ENCODE data around the gene HES2.
A peak's percentile ranks its signal among the peaks of the same experiment; 100 is the strongest.
"Not testable (repeated sequence)": the region's sequence is repeated elsewhere in the genome, so short reads cannot be mapped to it uniquely, and the experiment has no call there.

The HES2 gene

GRCh38 chr1:6434186-6434585 lies 14.5 kb upstream of the HES2 start:
- no peak overlapping the region for H3K4me2 ChIP-seq (ENCODE audit: low read length, poor library complexity, severe bottlenecking)
- no peak overlapping the region for H3K9ac ChIP-seq (ENCODE audit: low read length)
- no peak overlapping the region for H2BK12ac ChIP-seq (ENCODE audit: low read length in 2 of 2)
- no peak overlapping the region for H2AK5ac ChIP-seq (ENCODE audit: low read length, severe bottlenecking)
- no peak overlapping the region for H4K91ac ChIP-seq (ENCODE audit: low read length)
- H3K4me1 ChIP-seq (ENCODE audit: control insufficient read depth, insufficient read depth, low read depth, low read length), result peaks cover 23% of the 10 kb centered on the region
- H2AFZ ChIP-seq (ENCODE audit: low read depth, low read length), result no peak overlapping the region
- H2BK15ac ChIP-seq (ENCODE audit: low read depth, poor library complexity, severe bottlenecking), result no peak overlapping the region
- H3K4ac ChIP-seq (ENCODE audit: low read depth in 1 of 2, low read length in 2 of 2), result no peak overlapping the region
- H4K8ac ChIP-seq (ENCODE audit: low read length), result no peak overlapping the region
- H3K14ac ChIP-seq (ENCODE audit: low read length in 2 of 2), result no peak overlapping the region
- peaks cover 53 to 63% of the 10 kb centered on the region in 2 experiments for H3K27me3 ChIP-seq (ENCODE audit: control insufficient read depth in 1 of 2, insufficient read depth in 1 of 2, low read length in 2 of 2)
- no peak overlapping the region for H3K27ac ChIP-seq (ENCODE audit: low read length, poor library complexity, severe bottlenecking)
- no peak overlapping the region for H3K18ac ChIP-seq (ENCODE audit: low read depth in 1 of 2, low read length in 2 of 2)
- no peak overlapping the region for H2BK5ac ChIP-seq (ENCODE audit: low read depth, low read length, poor library complexity, severe bottlenecking)
- no peaks in the 10 kb centered on the region for H3K79me1 ChIP-seq (replicated peaks; ENCODE audit: low read length, poor library complexity, severe bottlenecking)
- WGBS, result 64% methylated on average over 5 of the region's 5 CpGs
- H3K36me3 ChIP-seq (ENCODE audit: control insufficient read depth in 1 of 2, insufficient read depth in 2 of 2, low read depth in 1 of 2, low read length in 2 of 2), result no peaks in the 10 kb centered on the region
- DNase-seq, result no peak
- no peak overlapping the region for H3K4me3 ChIP-seq (ENCODE audit: insufficient read depth in 1 of 2, low read depth in 1 of 2, low read length in 2 of 2)
- no peak overlapping the region for H2BK120ac ChIP-seq (ENCODE audit: low read depth, low read length)
- H3K23ac ChIP-seq (ENCODE audit: low read length in 2 of 2), result no peak overlapping the region
- no peaks in the 10 kb centered on the region for H3K9me3 ChIP-seq (ENCODE audit: control insufficient read depth, low read length)

DNA sequence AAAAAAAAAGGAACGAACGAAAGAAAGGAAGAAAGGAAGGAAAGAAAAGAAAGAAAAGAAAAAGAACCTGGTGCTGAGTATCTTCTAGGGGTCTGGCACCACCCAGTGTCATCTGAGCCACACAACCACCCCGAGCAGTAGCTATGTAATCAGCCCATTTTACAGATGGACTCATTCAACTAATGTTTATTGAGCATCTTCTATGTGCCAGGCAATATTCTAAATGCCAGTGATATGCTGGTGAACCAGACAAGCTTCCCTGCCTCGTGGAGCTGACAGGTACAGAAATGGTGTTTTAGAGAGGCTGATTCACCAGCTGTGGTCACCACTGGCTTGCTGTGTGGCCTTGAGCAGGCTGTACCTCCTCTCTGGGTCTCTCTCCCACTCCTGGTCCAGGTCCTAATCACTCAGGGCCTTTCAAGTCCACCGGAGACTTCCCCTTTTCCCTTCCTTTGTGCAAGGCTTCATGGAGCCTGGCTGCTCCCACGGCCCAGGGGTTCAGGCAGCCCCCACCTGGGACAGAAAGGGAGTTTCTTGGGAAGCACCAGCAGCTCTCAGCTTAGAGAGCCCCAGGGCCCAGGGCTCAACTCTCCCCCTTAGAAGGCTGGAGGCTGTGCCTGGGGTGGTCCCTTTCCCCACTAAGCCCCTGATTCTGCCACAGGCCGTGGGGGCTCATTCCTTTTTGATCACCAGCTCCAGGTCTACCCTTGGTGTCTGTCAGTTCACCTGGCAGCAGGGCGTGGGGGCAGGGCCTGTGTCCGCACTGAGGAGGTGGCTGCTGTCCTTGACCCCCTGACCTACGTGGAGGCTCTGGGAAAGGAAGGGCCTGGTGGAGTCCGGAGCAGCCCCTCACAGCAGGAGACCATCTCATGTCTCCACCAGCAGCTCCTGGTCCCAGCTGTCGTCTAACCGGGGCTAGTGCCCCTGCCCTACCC lies 12.2 kb upstream of the HES2 start:
- H3K4ac ChIP-seq (ENCODE audit: low read depth in 1 of 2, low read length in 2 of 2); H2BK5ac ChIP-seq (ENCODE audit: low read depth, low read length, poor library complexity, severe bottlenecking); H3K14ac ChIP-seq (ENCODE audit: low read length in 2 of 2); H3K36me3 ChIP-seq (ENCODE audit: control insufficient read depth in 1 of 2, insufficient read depth in 2 of 2, low read depth in 1 of 2, low read length in 2 of 2); H2BK120ac ChIP-seq (ENCODE audit: low read depth, low read length); H3K4me3 ChIP-seq (ENCODE audit: insufficient read depth in 1 of 2, low read depth in 1 of 2, low read length in 2 of 2); H2AK5ac ChIP-seq (ENCODE audit: low read length, severe bottlenecking); H2BK15ac ChIP-seq (ENCODE audit: low read depth, poor library complexity, severe bottlenecking); H3K79me1 ChIP-seq (replicated peaks; ENCODE audit: low read length, poor library complexity, severe bottlenecking); H3K9ac ChIP-seq (ENCODE audit: low read length); H2BK12ac ChIP-seq (ENCODE audit: low read length in 2 of 2); H4K91ac ChIP-seq (ENCODE audit: low read length); H3K27ac ChIP-seq (ENCODE audit: low read length, poor library complexity, severe bottlenecking); H3K9me3 ChIP-seq (ENCODE audit: control insufficient read depth, low read length); H3K18ac ChIP-seq (ENCODE audit: low read depth in 1 of 2, low read length in 2 of 2); H2AFZ ChIP-seq (ENCODE audit: low read depth, low read length); DNase-seq; H3K4me2 ChIP-seq (ENCODE audit: low read length, poor library complexity, severe bottlenecking); H4K8ac ChIP-seq (ENCODE audit: low read length): not testable (repeated sequence)
- WGBS, result 56% methylated on average over 10 of the region's 13 CpGs
- Histone ChIP-seq H3K23ac (ENCODE audit: low read length in 2 of 2) (peak overlapping the region in 1 of 2 experiments; percentile 78), H3K27me3 (ENCODE audit: control insufficient read depth in 1 of 2, insufficient read depth in 1 of 2, low read length in 2 of 2) (peaks cover 61 to 64% of the 10 kb centered on the region in 2 experiments), H3K4me1 (ENCODE audit: control insufficient read depth, insufficient read depth, low read depth, low read length) (peaks cover 19% of the 10 kb centered on the region)

DNA sequence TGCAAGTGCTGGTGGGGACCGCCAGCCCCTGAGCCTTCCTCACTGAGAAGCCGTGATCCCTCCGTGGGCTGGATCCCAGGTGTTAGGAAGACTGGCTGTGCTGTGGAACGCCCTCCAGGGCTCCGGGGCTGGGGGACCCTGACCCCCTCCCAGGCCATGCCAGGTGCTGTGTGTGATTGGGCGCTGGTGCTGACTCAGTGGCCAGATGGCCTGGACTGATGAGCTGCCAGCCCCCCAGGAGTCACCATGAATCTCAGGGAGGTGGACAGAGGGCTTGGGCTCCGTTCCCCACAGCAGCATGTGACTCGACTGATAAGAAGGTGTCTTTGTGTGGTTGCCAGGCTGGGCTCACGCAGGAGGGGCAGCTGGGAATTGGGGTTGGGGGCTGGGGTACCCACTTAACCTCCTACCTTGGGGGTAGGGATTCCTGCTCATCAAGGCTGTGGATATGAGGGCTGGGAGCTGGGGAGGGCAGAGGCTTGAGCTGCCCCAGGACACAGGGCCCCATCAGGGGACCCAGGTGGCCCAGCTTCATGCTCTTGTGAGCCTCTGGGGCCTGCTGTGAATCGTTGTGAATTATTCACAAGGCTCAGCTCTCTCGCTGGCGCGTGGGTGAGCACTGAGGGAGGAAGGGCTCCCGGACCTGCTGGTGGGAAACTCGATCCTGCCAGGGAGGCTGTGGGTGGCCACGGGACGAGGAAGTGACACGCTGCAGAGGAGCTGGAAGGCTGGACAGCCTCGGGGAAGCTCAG lies 10.1 kb upstream of the HES2 start:
- H3K23ac ChIP-seq (ENCODE audit: low read length in 2 of 2), result not testable (repeated sequence)
- H3K27me3 ChIP-seq (ENCODE audit: control insufficient read depth in 1 of 2, insufficient read depth in 1 of 2, low read length in 2 of 2), result peaks cover 73 to 75% of the 10 kb centered on the region in 2 experiments

DNA sequence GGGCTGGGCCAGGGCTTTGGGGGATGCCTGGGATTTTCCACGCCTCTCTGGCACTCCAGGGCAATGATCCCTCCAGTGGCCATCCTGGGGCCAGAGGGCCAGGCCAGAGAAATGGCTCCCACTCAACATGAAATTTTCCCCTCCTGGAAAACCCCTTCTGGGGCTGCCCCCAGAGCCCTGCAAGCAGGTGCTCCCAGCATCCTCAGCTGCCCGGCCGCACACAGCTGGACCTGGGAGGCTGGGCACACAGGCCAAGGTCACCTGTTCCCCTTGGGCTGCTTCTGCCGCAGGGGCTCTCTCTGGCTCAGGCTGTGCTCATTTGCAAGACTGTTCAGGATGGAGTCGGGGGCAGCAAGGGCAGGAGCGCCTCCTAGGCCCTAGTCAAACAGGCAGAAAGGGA lies 8.7 kb upstream of the HES2 start:
- H2BK15ac ChIP-seq (ENCODE audit: low read depth, poor library complexity, severe bottlenecking); H3K27ac ChIP-seq (ENCODE audit: low read length, poor library complexity, severe bottlenecking); H2BK12ac ChIP-seq (ENCODE audit: low read length in 2 of 2); H2BK120ac ChIP-seq (ENCODE audit: low read depth, low read length); H3K9me3 ChIP-seq (ENCODE audit: control insufficient read depth, low read length); H2AFZ ChIP-seq (ENCODE audit: low read depth, low read length); H3K79me1 ChIP-seq (replicated peaks; ENCODE audit: low read length, poor library complexity, severe bottlenecking); H3K23ac ChIP-seq (ENCODE audit: low read length in 2 of 2); H3K36me3 ChIP-seq (ENCODE audit: control insufficient read depth in 1 of 2, insufficient read depth in 2 of 2, low read depth in 1 of 2, low read length in 2 of 2); DNase-seq; H3K14ac ChIP-seq (ENCODE audit: low read length in 2 of 2); H3K9ac ChIP-seq (ENCODE audit: low read length); H4K91ac ChIP-seq (ENCODE audit: low read length); H3K18ac ChIP-seq (ENCODE audit: low read depth in 1 of 2, low read length in 2 of 2); H2AK5ac ChIP-seq (ENCODE audit: low read length, severe bottlenecking); H3K4me3 ChIP-seq (ENCODE audit: insufficient read depth in 1 of 2, low read depth in 1 of 2, low read length in 2 of 2); H4K8ac ChIP-seq (ENCODE audit: low read length); H3K4me2 ChIP-seq (ENCODE audit: low read length, poor library complexity, severe bottlenecking); H3K4ac ChIP-seq (ENCODE audit: low read depth in 1 of 2, low read length in 2 of 2); H2BK5ac ChIP-seq (ENCODE audit: low read depth, low read length, poor library complexity, severe bottlenecking): not testable (repeated sequence)
- Histone ChIP-seq H3K4me1 (ENCODE audit: control insufficient read depth, insufficient read depth, low read depth, low read length) (peaks cover 32% of the 10 kb centered on the region), H3K27me3 (ENCODE audit: control insufficient read depth in 1 of 2, insufficient read depth in 1 of 2, low read length in 2 of 2) (peaks cover 75 to 76% of the 10 kb centered on the region in 2 experiments)
- 95% methylated on average over 5 of the region's 6 CpGs for WGBS

More for the DNA sequence above, 10.1 kb upstream of the HES2 start:
- not testable (repeated sequence) for H3K4ac ChIP-seq (ENCODE audit: low read depth in 1 of 2, low read length in 2 of 2); H4K91ac ChIP-seq (ENCODE audit: low read length); H3K14ac ChIP-seq (ENCODE audit: low read length in 2 of 2); H2AK5ac ChIP-seq (ENCODE audit: low read length, severe bottlenecking); H2BK12ac ChIP-seq (ENCODE audit: low read length in 2 of 2); H3K9me3 ChIP-seq (ENCODE audit: control insufficient read depth, low read length); H3K4me3 ChIP-seq (ENCODE audit: insufficient read depth in 1 of 2, low read depth in 1 of 2, low read length in 2 of 2); H3K79me1 ChIP-seq (replicated peaks; ENCODE audit: low read length, poor library complexity, severe bottlenecking); H3K9ac ChIP-seq (ENCODE audit: low read length); H2BK120ac ChIP-seq (ENCODE audit: low read depth, low read length); H4K8ac ChIP-seq (ENCODE audit: low read length); H2BK15ac ChIP-seq (ENCODE audit: low read depth, poor library complexity, severe bottlenecking); DNase-seq; H2BK5ac ChIP-seq (ENCODE audit: low read depth, low read length, poor library complexity, severe bottlenecking); H2AFZ ChIP-seq (ENCODE audit: low read depth, low read length); H3K18ac ChIP-seq (ENCODE audit: low read depth in 1 of 2, low read length in 2 of 2); H3K36me3 ChIP-seq (ENCODE audit: control insufficient read depth in 1 of 2, insufficient read depth in 2 of 2, low read depth in 1 of 2, low read length in 2 of 2); H3K27ac ChIP-seq (ENCODE audit: low read length, poor library complexity, severe bottlenecking)
- peak overlapping the region; percentile 45 for H3K4me2 ChIP-seq (ENCODE audit: low read length, poor library complexity, severe bottlenecking)
- H3K4me1 ChIP-seq (ENCODE audit: control insufficient read depth, insufficient read depth, low read depth, low read length), result peaks cover 22% of the 10 kb centered on the region
- 60% methylated on average over 19 of the region's 19 CpGs for WGBS
